Psoas muscle (tissue), 8 donors: ENCODE measurements around the gene MRC1. TPM values are rescaled to one million over a fixed set of nuclear protein-coding genes. Genes with fewer than 3 reads are reported as not detected.
A peak's percentile ranks its signal among the peaks of the same experiment; 100 is the strongest.
"Not testable (repeated sequence)": the region's sequence is repeated elsewhere in the genome, so short reads cannot be mapped to it uniquely, and the experiment has no call there.

Experiments
- ATAC-seq, 4 donors: fragments of 200-7000 bp; cut with Tn5 transposase; one replicate each; pipeline ENCODE4 v1.9.1; 2020; ENCODE audit warnings: moderate library complexity in 3 of 4, mild to moderate bottlenecking in 2 of 4
- DNase-seq, 2 donors: peaks; one replicate each; pipeline ENCODE4 v3.0.0-alpha.2; 2020
- H3K27ac ChIP-seq: fragments of 200-600 bp; one replicate; pipeline ENCODE4 v1.8.0; 2022
- H3K27me3 ChIP-seq, 3 donors: fragments of 200-600 bp in 1 of 3; one replicate each; pipeline versions ENCODE4 v1.6.1 to v1.8.0; 2013 to 2022; ENCODE audit warnings: low read length in 2 of 3, mild to moderate bottlenecking in 2 of 3, moderate library complexity in 1 of 3; ENCODE audit not compliant: insufficient read depth in 3 of 3
- H3K36me3 ChIP-seq, 2 donors: fragments of 200-600 bp in 1 of 2; one replicate each; pipeline versions ENCODE4 v1.6.1 to v1.8.0; 2013 to 2022; ENCODE audit warnings: low read depth in 1 of 2, mild to moderate bottlenecking in 1 of 2, moderate library complexity in 1 of 2; ENCODE audit not compliant: insufficient read depth in 1 of 2
- H3K4me1 ChIP-seq: fragments of 200-600 bp; one replicate; pipeline ENCODE4 v1.8.0; 2022
- H3K4me3 ChIP-seq: fragments of 200-600 bp; one replicate; pipeline ENCODE4 v1.8.0; 2022; ENCODE audit warnings: mild to moderate bottlenecking
- H3K9me3 ChIP-seq: fragments of 200-600 bp; one replicate; pipeline ENCODE4 v1.8.0; 2022
- WGBS, 3 donors: extraction: QIAGEN DNeasy Blood & Tissue Kit; methylation state at CpG; one replicate each; pipeline versions ENCODE4 v1.1.6 to v1.1.7; 2013; 5-methylcytosine and 5-hydroxymethylcytosine counted together
- intact Hi-C, 2 donors: fragments of 100-400 bp; cut with DNase I; formaldehyde crosslinking; loops; one replicate each; pipeline versions ENCODE4 v1.11.0 to v1.14.2; 2022
- polyA plus RNA-seq, 3 donors: library from polyadenylated mRNA; stranded (reverse); fragments of 200-250 nt; gene quantifications; one replicate each; pipeline ENCODE4 v1.2.3, GENCODE V29; 2013
- total RNA-seq, 4 donors: library from RNA; stranded (reverse); fragmentation: NEBNext Ultra II Directional in 2 of 4; extraction: Animal tissue kit (Norgen Biotek cat#: 25700) in 2 of 4; gene quantifications; one replicate each; pipeline versions ENCODE4 v1.2.1 to v1.2.4, GENCODE V29; 2021 to 2023
- TF ChIP-seq, protein P1 (sequence below): fragments of 200-600 bp; IDR thresholded peaks from one replicate; pipeline ENCODE4 v1.8.0; 2022; ENCODE audit warnings: antibody characterized with exemption
- donor health status: healthy with polysubstance abuse.
- donor health status: DM: no; HTN: no; CAD: no; lungs with moderate emphysema.
- donor health status: Bipolar disorder and iron deficiency.
- donor health status: healthy.
- donor health status: DM: yes; HTN: yes; CAD: no.
- donor health status: DM: no; HTN: no; CAD: no.
- donor health status: DM: no; HTN: no; CAD: no.
- donor health status: DM: yes; HTN: yes; CAD: no.

MRC1 gene
- total and polyA plus RNA-seq, 7 donors: 1.6 to 16.4 (median 9.3) TPM

DNA sequence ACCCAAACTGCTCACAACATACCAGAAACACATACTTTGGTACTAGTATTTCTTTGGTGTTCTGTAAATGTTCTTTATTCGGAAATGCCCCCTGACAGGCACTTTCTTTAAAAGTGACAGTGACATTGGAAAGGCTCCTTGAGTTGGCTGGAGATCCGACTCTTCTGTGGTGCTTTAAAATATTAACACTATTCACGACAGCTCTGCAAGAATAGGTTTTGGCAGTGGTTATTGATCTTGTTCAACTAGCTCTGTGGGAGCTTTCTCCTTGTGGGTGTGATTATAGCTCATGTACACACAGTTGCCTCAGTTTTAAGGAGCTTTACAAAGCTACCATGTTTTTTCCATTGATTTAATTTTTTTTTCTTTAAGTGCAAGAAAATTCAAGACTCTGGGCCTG, 112.2 kb downstream of the MRC1 start:
- 76 to 83% (median 77%) methylated on average over 3 of the region's 3 CpGs for WGBS, 3 donors
- H3K4me1 ChIP-seq: no peaks in the 10 kb centered on the region
- ATAC-seq (no peak), DNase-seq (no peak)
- intact Hi-C loops: no loop called here
- TF ChIP-seq, protein P1, sequence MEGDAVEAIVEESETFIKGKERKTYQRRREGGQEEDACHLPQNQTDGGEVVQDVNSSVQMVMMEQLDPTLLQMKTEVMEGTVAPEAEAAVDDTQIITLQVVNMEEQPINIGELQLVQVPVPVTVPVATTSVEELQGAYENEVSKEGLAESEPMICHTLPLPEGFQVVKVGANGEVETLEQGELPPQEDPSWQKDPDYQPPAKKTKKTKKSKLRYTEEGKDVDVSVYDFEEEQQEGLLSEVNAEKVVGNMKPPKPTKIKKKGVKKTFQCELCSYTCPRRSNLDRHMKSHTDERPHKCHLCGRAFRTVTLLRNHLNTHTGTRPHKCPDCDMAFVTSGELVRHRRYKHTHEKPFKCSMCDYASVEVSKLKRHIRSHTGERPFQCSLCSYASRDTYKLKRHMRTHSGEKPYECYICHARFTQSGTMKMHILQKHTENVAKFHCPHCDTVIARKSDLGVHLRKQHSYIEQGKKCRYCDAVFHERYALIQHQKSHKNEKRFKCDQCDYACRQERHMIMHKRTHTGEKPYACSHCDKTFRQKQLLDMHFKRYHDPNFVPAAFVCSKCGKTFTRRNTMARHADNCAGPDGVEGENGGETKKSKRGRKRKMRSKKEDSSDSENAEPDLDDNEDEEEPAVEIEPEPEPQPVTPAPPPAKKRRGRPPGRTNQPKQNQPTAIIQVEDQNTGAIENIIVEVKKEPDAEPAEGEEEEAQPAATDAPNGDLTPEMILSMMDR: no peak
- no peaks in the 10 kb centered on the region for H3K27me3 ChIP-seq
- H3K27ac ChIP-seq: no peak overlapping the region
- H3K4me3 ChIP-seq: no peak overlapping the region
- no peaks in the 10 kb centered on the region for H3K36me3 ChIP-seq
- no peaks in the 10 kb centered on the region for H3K9me3 ChIP-seq

DNA sequence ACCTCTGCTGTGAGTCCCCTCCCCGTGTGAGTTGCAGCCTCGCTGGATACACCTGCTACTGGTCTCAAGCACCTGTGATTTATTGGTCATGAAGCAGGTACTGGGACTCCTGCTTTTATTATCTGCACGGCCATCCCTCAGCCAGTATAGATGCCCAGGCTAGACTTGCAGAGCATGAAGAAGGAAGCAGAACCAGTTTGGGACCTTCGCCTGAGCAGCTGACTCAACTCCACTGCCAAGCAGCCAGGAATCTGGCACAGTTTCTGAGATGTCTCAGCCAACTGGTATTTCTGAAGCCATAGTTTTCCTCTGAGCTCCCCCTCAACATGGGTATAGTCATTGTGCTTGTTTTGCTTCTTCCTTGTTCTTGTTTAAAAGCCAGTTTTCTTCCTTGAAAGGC, 114.6 kb downstream of the MRC1 start:
- intact Hi-C loops: no loop called here
- Histone ChIP-seq H3K27ac (no peak overlapping the region), H3K36me3 (no peaks in the 10 kb centered on the region), H3K27me3 (no peaks in the 10 kb centered on the region), H3K9me3 (no peaks in the 10 kb centered on the region), H3K4me1 (no peaks in the 10 kb centered on the region), H3K4me3 (no peak overlapping the region)
- WGBS, 3 donors: 26 to 46% (median 40%) methylated on average over 4 of the region's 4 CpGs
- ATAC-seq (peak in 1 of 4 donors; percentile 39), DNase-seq (no peak)
- TF ChIP-seq, protein P1: no peak

DNA sequence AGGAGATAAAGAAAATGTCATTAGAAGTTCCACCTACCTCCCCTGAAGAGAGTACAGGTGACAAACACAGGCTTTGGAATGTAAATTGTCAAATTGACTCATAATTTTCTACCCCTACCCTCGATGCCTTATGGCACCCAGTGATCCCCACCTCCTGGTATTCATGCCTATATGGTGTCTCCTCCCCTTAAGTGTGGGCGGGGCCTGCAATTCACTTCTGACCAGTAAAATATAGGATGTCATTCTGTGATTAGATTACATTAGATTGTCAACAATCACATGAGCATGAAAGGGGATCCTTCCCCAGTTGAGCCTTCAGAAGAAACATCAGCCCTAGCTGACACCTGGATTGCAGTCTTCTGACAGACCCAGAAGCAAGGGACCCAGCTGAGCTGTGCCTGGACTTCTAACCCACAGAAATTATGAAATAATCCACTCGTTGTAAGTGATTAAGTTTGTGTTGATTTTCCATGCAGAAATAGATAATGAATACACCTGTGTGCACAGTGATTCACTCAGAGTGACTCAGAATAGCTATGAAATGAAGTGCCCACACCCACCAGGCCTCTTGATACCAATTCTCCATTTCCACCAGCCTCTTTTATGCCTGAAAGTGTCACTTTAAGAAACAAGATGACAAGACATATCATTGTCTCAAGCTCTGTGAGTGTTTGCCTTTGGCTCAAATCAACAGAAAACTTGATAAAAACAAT, 134.0 kb downstream of the MRC1 start:
- Histone ChIP-seq H3K9me3 (no peaks in the 10 kb centered on the region), H3K4me1 (no peaks in the 10 kb centered on the region), H3K27me3 (no peaks in the 10 kb centered on the region), H3K4me3 (no peak overlapping the region), H3K27ac (no peak overlapping the region), H3K36me3 (no peaks in the 10 kb centered on the region)
- ATAC-seq (no peak), DNase-seq (no peak)
- 63 to 71% (median 67%) methylated on average over 3 of the region's 3 CpGs for WGBS, 3 donors
- intact Hi-C loops: no loop called here
- TF ChIP-seq, protein P1: no peak

DNA sequence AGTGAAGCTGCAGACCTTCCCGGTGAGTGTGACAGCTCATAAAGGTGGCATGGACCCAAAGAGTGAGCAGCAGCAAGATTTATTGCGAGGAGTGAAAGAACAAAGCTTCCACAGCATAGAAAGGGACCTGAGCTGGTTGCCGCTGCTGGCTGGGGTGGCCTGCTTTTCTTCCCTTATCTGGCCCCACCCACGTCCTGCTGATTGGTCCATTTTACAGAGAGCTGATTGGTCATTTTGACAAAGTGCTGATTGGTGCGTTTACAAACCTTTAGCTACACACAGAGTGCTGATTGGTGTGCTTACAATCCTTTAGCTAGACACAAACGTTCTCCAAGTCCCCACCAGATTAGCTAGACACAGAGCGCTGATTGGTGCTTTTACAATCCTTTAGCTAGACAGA, 141.1 kb downstream of the MRC1 start:
- 71 to 76% (median 72%) methylated on average over 7 of the region's 7 CpGs for WGBS, 3 donors
- H3K27ac ChIP-seq, DNase-seq: not testable (repeated sequence)

DNA sequence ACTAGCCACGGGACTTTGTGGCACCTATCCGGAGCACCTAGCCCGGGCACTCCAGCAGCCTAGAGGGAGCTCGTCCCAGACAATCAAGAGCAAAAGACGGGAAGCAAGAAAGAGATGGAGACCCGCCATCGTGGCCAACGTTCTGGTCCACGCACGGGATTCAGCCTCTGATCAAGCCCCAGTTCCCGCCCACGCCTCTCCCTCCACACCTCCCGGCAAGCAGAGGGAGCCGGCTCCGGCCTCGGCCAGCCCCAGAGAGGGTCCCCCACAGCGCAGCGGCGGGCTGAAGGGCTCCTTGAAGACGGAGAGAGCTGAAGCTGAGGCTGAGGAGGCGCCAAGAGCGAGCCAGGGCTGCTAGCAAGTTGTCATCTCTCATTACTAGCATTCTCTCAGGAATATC, 141.6 kb downstream of the MRC1 start:
- Histone ChIP-seq H3K27ac (no peak overlapping the region), H3K4me1 (no peaks in the 10 kb centered on the region), H3K27me3 (no peaks in the 10 kb centered on the region), H3K36me3 (no peaks in the 10 kb centered on the region), H3K4me3 (no peak overlapping the region), H3K9me3 (no peaks in the 10 kb centered on the region)
- no peak for ATAC-seq
- DNase-seq: no peak
- TF ChIP-seq, protein P1: no peak
- 91 to 92% (median 92%) methylated on average over 22 of the region's 22 CpGs for WGBS, 3 donors
- intact Hi-C loops: no loop called here

More for the DNA sequence above, 141.1 kb downstream of the MRC1 start:
- H3K9me3 ChIP-seq, H3K27me3 ChIP-seq, ATAC-seq, H3K36me3 ChIP-seq, intact Hi-C loops, H3K4me3 ChIP-seq, H3K4me1 ChIP-seq: not testable (repeated sequence)
